Measurements from ENCODE around the gene FAM169A.

DNA sequence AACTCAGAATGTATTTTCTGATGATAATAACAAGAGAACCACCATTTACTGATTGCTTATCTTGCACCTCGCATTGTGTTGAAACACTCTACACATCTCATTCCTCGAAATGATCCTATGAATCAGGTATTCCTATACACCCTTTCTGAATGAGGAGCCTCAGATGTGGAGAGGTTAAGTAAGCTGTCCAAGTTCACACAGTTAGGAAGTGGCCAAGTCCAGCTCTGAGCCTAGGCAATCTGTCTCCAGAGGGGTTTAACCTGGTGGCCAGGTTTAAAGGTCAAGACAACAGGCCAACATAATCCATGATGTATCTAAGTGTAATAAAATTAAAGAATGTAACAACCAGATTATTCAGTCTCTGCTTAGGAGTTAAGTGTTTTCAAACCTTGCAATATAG lies 12.9 kb downstream of the FAM169A start:
- TF ChIP-seq, protein P1, sequence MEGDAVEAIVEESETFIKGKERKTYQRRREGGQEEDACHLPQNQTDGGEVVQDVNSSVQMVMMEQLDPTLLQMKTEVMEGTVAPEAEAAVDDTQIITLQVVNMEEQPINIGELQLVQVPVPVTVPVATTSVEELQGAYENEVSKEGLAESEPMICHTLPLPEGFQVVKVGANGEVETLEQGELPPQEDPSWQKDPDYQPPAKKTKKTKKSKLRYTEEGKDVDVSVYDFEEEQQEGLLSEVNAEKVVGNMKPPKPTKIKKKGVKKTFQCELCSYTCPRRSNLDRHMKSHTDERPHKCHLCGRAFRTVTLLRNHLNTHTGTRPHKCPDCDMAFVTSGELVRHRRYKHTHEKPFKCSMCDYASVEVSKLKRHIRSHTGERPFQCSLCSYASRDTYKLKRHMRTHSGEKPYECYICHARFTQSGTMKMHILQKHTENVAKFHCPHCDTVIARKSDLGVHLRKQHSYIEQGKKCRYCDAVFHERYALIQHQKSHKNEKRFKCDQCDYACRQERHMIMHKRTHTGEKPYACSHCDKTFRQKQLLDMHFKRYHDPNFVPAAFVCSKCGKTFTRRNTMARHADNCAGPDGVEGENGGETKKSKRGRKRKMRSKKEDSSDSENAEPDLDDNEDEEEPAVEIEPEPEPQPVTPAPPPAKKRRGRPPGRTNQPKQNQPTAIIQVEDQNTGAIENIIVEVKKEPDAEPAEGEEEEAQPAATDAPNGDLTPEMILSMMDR (IDR thresholded peaks at IDR 0.05; ENCODE audit: low read length), result no peak
- TF ChIP-seq EZH2 (IDR thresholded peaks at IDR 0.05; ENCODE audit: borderline replicate concordance, low read length), result no peak

Measured in OCI-LY1 (cell line).